Liver (tissue), 9 donors: ENCODE data around the gene RPL10. TPM values are rescaled to one million over a fixed set of nuclear protein-coding genes. Genes with fewer than 3 reads are reported as not detected.

ENCODE experiments used
- DNase-seq: peaks from one replicate; pipeline ENCODE4 v3.0.0-alpha.2; 2017; ENCODE audit warnings: low spot score
- H3K27ac ChIP-seq, 2 donors: one replicate each; pipeline ENCODE4 v1.7.0; 2013; ENCODE audit warnings: inconsistent platforms in 2 of 2, low read length in 2 of 2, control low read depth in 1 of 2, low read depth in 1 of 2, mild to moderate bottlenecking in 1 of 2
- H3K27me3 ChIP-seq, 4 donors: one replicate each; pipeline versions ENCODE4 v1.6.1 to v1.7.0; 2013; ENCODE audit warnings: low read length in 3 of 4, inconsistent platforms in 1 of 4, mild to moderate bottlenecking in 1 of 4, moderate library complexity in 1 of 4; ENCODE audit not compliant: control insufficient read depth in 4 of 4, insufficient read depth in 4 of 4
- H3K36me3 ChIP-seq, 4 donors: one replicate each; pipeline versions ENCODE4 v1.6.1 to v1.7.0; 2013; ENCODE audit warnings: low read length in 3 of 4, mild to moderate bottlenecking in 3 of 4, low read depth in 1 of 4, moderate library complexity in 1 of 4; ENCODE audit not compliant: control insufficient read depth in 4 of 4, insufficient read depth in 3 of 4
- H3K4me1 ChIP-seq, 4 donors: one replicate each; pipeline versions ENCODE4 v1.6.1 to v1.7.0; 2013; ENCODE audit warnings: low read length in 3 of 4, mild to moderate bottlenecking in 3 of 4, moderate library complexity in 1 of 4; ENCODE audit not compliant: control insufficient read depth in 4 of 4, insufficient read depth in 4 of 4
- H3K4me3 ChIP-seq, 3 donors: one replicate each; pipeline versions ENCODE4 v1.6.1 to v1.7.0; 2013; ENCODE audit warnings: low read length in 3 of 3, control low read depth in 1 of 3, low read depth in 1 of 3, mild to moderate bottlenecking in 1 of 3
- H3K9ac ChIP-seq, 2 donors: one replicate each; pipeline ENCODE4 v1.7.0; 2013; ENCODE audit warnings: low read length in 2 of 2, mild to moderate bottlenecking in 2 of 2, moderate library complexity in 2 of 2, control low read depth in 1 of 2, low read depth in 1 of 2
- H3K9me3 ChIP-seq, 4 donors: one replicate each; pipeline versions ENCODE4 v1.6.1 to v1.7.0; 2013; ENCODE audit warnings: low read length in 3 of 4; ENCODE audit not compliant: control insufficient read depth in 4 of 4
- EGR1 ChIP-seq, 2 donors: IDR thresholded peaks; 2 replicates each; pipeline ENCODE4 v1.6.1; 2016 to 2018; ENCODE audit warnings: antibody characterized with exemption in 2 of 2, low read depth in 2 of 2
- FOXA1 ChIP-seq: IDR thresholded peaks from 2 replicates; pipeline ENCODE4 v1.6.1; 2016; ENCODE audit warnings: antibody characterized with exemption
- FOXA2 ChIP-seq: IDR thresholded peaks from 2 replicates; pipeline ENCODE4 v1.6.1; 2016; ENCODE audit warnings: antibody characterized with exemption
- GABPA ChIP-seq, 2 donors: IDR thresholded peaks in 1 of 2; conservative IDR thresholded peaks in 1 of 2; 2 replicates each; pipeline ENCODE4 v1.6.1; 2016; ENCODE audit warnings: antibody characterized with exemption in 2 of 2, mild to moderate bottlenecking in 1 of 2, moderate library complexity in 1 of 2
- HNF4A ChIP-seq, 2 donors: conservative IDR thresholded peaks; 2 replicates each; pipeline ENCODE4 v1.6.1; 2016; ENCODE audit warnings: antibody characterized with exemption in 2 of 2, mild to moderate bottlenecking in 2 of 2
- HNF4G ChIP-seq: IDR thresholded peaks from 2 replicates; pipeline ENCODE4 v1.6.1; 2016; ENCODE audit warnings: antibody characterized with exemption
- JUND ChIP-seq, 2 donors: IDR thresholded peaks; 2 replicates each; pipeline ENCODE4 v1.6.1; 2016; ENCODE audit warnings: antibody characterized with exemption in 2 of 2
- NR2F2 ChIP-seq: IDR thresholded peaks from 2 replicates; pipeline ENCODE4 v1.6.1; 2016; ENCODE audit warnings: antibody characterized with exemption
- RAD21 ChIP-seq, 2 donors: IDR thresholded peaks; 2 replicates each; pipeline ENCODE4 v1.6.1; 2016; ENCODE audit warnings: antibody characterized with exemption in 2 of 2, mild to moderate bottlenecking in 2 of 2
- SP1 ChIP-seq: IDR thresholded peaks from 2 replicates; pipeline ENCODE4 v1.6.1; 2018; ENCODE audit warnings: antibody characterized with exemption, mild to moderate bottlenecking
- TAF1 ChIP-seq: conservative IDR thresholded peaks from 2 replicates; pipeline ENCODE4 v1.6.1; 2016; ENCODE audit warnings: antibody characterized with exemption, mild to moderate bottlenecking
- WGBS: extraction: QIAGEN DNeasy Blood & Tissue Kit; methylation state at CpG from one replicate; pipeline ENCODE4 v1.1.7; 2013; 5-methylcytosine and 5-hydroxymethylcytosine counted together
- polyA plus RNA-seq, 2 donors: library from polyadenylated mRNA; stranded (reverse) in 1 of 2; unstranded in 1 of 2; fragments of 200-250 nt in 1 of 2; fragments of >200 nt in 1 of 2; fragmentation: Nextera tagmentation in 1 of 2; extraction: Ambion mirVana in 1 of 2; gene quantifications; one replicate each; pipeline versions ENCODE4 v1.2.1 to v1.2.3, GENCODE V29; 2013 to 2015
- total RNA-seq, 2 donors: library from RNA; depleted of rRNA; stranded (reverse); fragments of >200 nt; gene quantifications; one replicate each; pipeline ENCODE4 v1.2.3, GENCODE V29; 2014
- TF ChIP-seq, protein P1 (sequence below): IDR thresholded peaks from 2 replicates; pipeline ENCODE4 v1.6.1; 2016; ENCODE audit warnings: antibody characterized with exemption
- TF ChIP-seq, protein P2 (sequence below): fragments of 150-350 bp; IDR thresholded peaks from 2 replicates; pipeline ENCODE4 v1.5.1; 2017; ENCODE audit warnings: improper control_type of control experiment, low read depth, low read length; ENCODE audit not compliant: missing input control
- TF ChIP-seq, protein P3 (sequence below): IDR thresholded peaks from 2 replicates; pipeline ENCODE4 v1.6.1; 2016; ENCODE audit warnings: antibody characterized with exemption, mild to moderate bottlenecking
- TF ChIP-seq, protein P4 (sequence below): IDR thresholded peaks from 2 replicates; pipeline ENCODE4 v1.6.1; 2016; ENCODE audit warnings: antibody characterized with exemption
- TF ChIP-seq, protein P5 (sequence below): IDR thresholded peaks from 2 replicates; pipeline ENCODE4 v1.6.1; 2016; ENCODE audit warnings: antibody characterized with exemption
- donor health status: healthy.
- donor health status: healthy.
- donor health status: healthy.
- donor health status: healthy.
- donor health status: healthy.

The RPL10 gene
- total and polyA plus RNA-seq, 4 donors, result 446 to 1,644 (median 1,423) TPM

DNA sequence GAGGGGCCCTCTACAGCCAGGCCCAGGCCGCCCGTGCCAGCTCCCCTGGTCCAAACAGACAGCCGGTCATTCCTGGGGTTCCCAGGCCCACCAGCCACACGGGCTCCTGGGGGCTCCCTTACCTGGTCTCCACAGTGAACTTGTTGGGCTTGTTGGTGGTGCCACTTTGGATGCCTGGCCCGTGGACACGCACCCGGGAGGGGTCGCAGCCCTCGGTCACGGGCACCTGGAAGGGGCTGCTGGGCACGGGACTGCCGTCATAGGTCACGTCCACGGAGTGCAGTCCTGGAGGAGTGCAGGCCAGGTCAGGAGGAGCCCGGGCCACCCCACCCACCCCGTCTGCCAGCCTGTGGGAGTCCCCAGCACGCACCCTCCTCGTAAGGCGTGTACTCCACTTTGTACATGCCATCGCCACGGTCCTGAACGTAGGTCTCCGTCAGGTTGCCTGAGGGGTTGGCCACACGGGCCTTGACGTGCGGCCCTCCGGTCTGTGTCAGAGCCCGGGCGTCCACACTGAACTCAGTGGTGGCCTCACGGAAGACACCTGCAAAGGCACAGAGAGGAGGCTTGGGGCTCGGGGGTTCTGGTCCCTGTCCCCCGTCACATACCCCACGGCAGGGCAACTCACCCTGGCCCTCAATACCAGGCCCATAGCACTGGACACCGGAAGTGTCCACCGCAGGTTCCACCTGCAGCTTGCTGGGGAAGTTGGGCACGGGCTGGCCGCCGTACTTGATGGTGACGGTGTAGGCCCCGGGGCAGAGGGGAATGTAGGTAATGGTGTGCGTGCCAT is 38.6 kb upstream of the RPL10 start:
- H3K4me3 ChIP-seq, result no peak overlapping the region
- H3K4me1 ChIP-seq, result peaks cover 5 to 24% (median 8%) of the 10 kb centered on the region in 4 donors
- peak overlapping the region; percentile 7 to 15 for H3K27ac ChIP-seq
- no peaks in the 10 kb centered on the region for H3K27me3 ChIP-seq
- peaks cover 0 to 2% (median 0%) of the 10 kb centered on the region in 4 donors for H3K36me3 ChIP-seq
- no peak for DNase-seq
- H3K9me3 ChIP-seq, result no peaks in the 10 kb centered on the region
- TF ChIP-seq RAD21 (IDR thresholded peaks at IDR 0.05) (no peak), HNF4G (no peak), JUND (IDR thresholded peaks at IDR 0.05) (no peak), SP1 (no peak), TAF1 (no peak), HNF4A (conservative IDR thresholded peaks at IDR 0.05) (no peak), GABPA (IDR thresholded peaks at IDR 0.05 in 1 of 2, conservative IDR thresholded peaks at IDR 0.05 in 1 of 2) (no peak), FOXA1 (no peak), NR2F2 (no peak), EGR1 (IDR thresholded peaks at IDR 0.05; ENCODE audit: low read depth in 2 of 2) (no peak), FOXA2 (no peak)
- TF ChIP-seq, protein P1, sequence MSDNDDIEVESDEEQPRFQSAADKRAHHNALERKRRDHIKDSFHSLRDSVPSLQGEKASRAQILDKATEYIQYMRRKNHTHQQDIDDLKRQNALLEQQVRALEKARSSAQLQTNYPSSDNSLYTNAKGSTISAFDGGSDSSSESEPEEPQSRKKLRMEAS, result no peak
- TF ChIP-seq, protein P2, sequence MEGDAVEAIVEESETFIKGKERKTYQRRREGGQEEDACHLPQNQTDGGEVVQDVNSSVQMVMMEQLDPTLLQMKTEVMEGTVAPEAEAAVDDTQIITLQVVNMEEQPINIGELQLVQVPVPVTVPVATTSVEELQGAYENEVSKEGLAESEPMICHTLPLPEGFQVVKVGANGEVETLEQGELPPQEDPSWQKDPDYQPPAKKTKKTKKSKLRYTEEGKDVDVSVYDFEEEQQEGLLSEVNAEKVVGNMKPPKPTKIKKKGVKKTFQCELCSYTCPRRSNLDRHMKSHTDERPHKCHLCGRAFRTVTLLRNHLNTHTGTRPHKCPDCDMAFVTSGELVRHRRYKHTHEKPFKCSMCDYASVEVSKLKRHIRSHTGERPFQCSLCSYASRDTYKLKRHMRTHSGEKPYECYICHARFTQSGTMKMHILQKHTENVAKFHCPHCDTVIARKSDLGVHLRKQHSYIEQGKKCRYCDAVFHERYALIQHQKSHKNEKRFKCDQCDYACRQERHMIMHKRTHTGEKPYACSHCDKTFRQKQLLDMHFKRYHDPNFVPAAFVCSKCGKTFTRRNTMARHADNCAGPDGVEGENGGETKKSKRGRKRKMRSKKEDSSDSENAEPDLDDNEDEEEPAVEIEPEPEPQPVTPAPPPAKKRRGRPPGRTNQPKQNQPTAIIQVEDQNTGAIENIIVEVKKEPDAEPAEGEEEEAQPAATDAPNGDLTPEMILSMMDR, result no peak
- TF ChIP-seq, protein P3, sequence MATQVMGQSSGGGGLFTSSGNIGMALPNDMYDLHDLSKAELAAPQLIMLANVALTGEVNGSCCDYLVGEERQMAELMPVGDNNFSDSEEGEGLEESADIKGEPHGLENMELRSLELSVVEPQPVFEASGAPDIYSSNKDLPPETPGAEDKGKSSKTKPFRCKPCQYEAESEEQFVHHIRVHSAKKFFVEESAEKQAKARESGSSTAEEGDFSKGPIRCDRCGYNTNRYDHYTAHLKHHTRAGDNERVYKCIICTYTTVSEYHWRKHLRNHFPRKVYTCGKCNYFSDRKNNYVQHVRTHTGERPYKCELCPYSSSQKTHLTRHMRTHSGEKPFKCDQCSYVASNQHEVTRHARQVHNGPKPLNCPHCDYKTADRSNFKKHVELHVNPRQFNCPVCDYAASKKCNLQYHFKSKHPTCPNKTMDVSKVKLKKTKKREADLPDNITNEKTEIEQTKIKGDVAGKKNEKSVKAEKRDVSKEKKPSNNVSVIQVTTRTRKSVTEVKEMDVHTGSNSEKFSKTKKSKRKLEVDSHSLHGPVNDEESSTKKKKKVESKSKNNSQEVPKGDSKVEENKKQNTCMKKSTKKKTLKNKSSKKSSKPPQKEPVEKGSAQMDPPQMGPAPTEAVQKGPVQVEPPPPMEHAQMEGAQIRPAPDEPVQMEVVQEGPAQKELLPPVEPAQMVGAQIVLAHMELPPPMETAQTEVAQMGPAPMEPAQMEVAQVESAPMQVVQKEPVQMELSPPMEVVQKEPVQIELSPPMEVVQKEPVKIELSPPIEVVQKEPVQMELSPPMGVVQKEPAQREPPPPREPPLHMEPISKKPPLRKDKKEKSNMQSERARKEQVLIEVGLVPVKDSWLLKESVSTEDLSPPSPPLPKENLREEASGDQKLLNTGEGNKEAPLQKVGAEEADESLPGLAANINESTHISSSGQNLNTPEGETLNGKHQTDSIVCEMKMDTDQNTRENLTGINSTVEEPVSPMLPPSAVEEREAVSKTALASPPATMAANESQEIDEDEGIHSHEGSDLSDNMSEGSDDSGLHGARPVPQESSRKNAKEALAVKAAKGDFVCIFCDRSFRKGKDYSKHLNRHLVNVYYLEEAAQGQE, result no peak
- TF ChIP-seq, protein P4, sequence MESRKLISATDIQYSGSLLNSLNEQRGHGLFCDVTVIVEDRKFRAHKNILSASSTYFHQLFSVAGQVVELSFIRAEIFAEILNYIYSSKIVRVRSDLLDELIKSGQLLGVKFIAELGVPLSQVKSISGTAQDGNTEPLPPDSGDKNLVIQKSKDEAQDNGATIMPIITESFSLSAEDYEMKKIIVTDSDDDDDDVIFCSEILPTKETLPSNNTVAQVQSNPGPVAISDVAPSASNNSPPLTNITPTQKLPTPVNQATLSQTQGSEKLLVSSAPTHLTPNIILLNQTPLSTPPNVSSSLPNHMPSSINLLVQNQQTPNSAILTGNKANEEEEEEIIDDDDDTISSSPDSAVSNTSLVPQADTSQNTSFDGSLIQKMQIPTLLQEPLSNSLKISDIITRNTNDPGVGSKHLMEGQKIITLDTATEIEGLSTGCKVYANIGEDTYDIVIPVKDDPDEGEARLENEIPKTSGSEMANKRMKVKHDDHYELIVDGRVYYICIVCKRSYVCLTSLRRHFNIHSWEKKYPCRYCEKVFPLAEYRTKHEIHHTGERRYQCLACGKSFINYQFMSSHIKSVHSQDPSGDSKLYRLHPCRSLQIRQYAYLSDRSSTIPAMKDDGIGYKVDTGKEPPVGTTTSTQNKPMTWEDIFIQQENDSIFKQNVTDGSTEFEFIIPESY, result no peak
- TF ChIP-seq, protein P5, sequence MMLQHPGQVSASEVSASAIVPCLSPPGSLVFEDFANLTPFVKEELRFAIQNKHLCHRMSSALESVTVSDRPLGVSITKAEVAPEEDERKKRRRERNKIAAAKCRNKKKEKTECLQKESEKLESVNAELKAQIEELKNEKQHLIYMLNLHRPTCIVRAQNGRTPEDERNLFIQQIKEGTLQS, result no peak
- WGBS, result 93% methylated on average over 41 of the region's 41 CpGs
- no peak overlapping the region for H3K9ac ChIP-seq
